WI38 (cell line): Measurements from ENCODE around the gene FTH1.
A peak's percentile ranks its signal among the peaks of the same experiment; 100 is the strongest.

Experiments
- H3K4me3 ChIP-seq: 2 replicates; pipeline ENCODE4 v1.5.1; 2011; ENCODE audit warnings: low read depth, mild to moderate bottlenecking, control low read depth, low read length
- CTCF ChIP-seq: IDR thresholded peaks from 2 replicates; pipeline ENCODE4 v1.5.1; 2012; ENCODE audit warnings: low read depth, mild to moderate bottlenecking, control low read depth, low read length

Gene FTH1

GRCh38 chr11:61948505-61948904 is 18.9 kb downstream of the FTH1 start:
- no peak overlapping the region for H3K4me3 ChIP-seq

DNA sequence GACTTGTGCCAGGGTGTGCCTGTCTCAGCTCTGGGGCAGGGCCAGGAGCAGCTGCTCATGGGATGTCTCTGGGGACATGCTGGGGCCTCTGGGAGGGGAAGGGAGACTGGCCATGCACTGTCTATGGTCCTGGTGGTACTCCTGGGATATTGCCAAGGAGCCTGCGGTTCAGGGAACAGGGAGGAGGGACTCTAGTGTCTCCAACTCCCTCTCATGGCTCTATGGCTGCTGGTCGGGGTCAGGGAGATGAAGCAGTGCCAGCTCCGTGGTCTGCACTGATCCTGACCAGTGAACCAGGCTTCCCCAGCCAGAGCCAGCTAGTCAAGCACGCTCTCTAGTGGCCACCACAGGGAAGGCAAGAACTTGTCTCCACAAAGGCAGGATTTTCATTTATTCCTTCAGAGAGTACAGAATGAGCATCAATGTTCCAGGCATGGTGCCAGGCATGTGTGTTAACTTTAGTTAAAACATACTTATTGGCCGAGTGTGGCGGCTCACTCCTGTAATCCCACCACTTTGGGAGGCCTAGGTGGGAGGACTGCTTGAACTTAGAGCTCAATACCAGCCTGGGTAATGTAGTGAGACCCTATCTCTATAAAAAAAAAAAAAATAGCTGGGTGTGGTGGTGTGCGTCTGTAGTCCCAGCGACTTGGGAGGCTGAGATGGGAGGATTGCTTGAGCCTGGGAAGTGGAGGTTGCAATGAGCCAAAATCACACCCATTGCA is 19.8 kb downstream of the FTH1 start:
- peak; percentile 97 for TF ChIP-seq CTCF
- H3K4me3 ChIP-seq: no peak overlapping the region

More at GRCh38 chr11:61948505-61948904, 18.9 kb downstream of the FTH1 start:
- no peak for TF ChIP-seq CTCF

DNA sequence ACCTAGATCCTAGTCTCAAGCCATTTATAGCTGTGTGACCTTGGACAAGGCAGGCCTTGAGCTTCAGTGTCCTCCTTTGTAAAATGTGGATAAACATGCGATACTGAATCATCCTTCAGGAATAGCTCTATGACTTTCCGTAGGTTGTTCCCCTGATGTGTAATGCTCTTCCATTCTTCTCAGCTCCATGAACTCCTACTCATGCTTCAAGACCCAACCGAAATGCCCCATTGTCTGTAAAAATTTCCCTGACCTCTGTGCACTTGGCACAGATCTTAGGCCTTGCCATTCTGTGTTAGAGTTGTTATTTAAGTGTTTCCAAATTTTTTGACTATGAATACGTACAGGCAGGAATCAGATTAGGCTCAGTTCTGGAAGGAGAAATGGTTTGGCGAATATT is 20.5 kb downstream of the FTH1 start:
- H3K4me3 ChIP-seq: no peak overlapping the region
- no peak for TF ChIP-seq CTCF

DNA sequence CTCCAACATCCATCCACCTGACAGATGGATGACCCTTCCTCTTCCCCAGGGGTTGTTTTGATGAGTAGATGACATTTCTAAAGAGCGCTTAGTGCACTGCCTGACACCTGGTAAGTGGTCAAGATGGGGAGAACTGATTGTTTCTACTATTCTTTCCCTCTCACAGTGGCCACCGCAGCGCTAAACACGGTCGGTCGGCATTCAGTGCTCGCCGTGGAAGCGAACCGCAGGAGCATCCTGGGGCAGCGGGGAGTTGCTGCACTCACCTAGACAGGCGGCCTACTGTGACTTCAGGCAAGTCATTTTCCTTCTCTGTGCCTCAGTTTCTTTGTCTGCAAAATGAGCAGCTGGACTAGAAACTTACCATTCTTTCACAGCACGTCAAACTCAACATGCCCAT is 22.2 kb downstream of the FTH1 start:
- H3K4me3 ChIP-seq: no peak overlapping the region
- no peak for TF ChIP-seq CTCF

DNA sequence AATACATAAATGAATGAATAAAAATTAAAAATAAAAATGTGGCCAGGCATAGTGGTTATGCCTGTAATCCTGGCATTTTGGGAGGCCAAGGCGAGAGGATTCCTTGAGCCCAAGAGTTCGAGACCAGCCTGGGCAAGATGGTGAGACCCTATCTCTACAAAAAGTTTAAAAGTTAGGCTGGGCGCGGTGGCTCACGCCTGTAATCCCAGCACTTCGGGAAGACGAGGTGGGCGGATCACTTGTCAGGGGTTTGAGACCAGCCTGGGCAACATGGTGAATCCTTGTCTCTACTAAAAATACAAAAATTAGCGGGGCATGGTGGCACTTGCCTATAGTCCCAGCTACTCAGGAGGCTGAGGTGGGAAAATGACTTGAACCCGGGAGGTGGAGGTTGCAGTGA is 27.0 kb downstream of the FTH1 start:
- no peak for TF ChIP-seq CTCF
- H3K4me3 ChIP-seq: no peak overlapping the region

DNA sequence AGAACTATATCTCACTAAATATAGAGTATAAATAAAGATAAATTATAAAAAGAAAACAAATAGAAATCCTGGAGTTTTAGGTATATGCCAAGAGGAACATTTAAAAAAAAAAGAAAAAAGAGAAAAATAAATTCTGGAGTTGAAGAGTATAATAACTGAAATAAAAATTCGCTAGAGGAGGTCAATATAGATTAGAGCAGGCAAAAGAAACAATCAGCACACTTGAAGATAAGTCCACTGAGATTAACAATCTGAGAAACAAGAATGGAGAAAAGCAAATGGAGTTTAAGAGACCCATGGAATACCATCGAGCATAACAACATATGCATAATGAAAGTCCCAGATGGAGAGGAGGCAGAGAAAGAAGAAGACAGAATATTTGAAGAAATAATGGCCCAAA is 31.6 kb downstream of the FTH1 start:
- H3K4me3 ChIP-seq: no peak overlapping the region
- no peak for TF ChIP-seq CTCF

- no peak for TF ChIP-seq CTCF
- no peak overlapping the region for H3K4me3 ChIP-seq
These were observed 36.5 kb downstream of the FTH1 start for GRCh38 chr11:61930933-61931332.
